K562 (cell line): ENCODE data around the gene THADA. TPM values are rescaled to one million over a fixed set of nuclear protein-coding genes. Genes with fewer than 3 reads are reported as not detected.

Experiments
- ATAC-seq: fragments of 200-7000 bp; cut with Tn5 transposase; 3 replicates; pipeline ENCODE4 v1.9.1; 2020; ENCODE audit warnings: moderate library complexity
- BruUV-seq: library from RNA; stranded (reverse); fragments of 400-500 nt; replicated peaks from 2 replicates; lab custom pipeline; 2021; lab: Mats Ljungman, UMichigan
- CTCF ChIA-PET: fragments of 300-600 bp; formaldehyde crosslinking; extraction: SDS; loops from one replicate; lab custom pipeline; 2021; ENCODE audit warnings: low intra/inter-chr PET ratio; lab: Yijun Ruan, JAX
- POLR2A ChIA-PET: fragments of 300-600, 350-650 bp; sonication (Branson Sonifier 250); formaldehyde crosslinking; extraction: SDS; loops from one replicate; lab custom pipeline; 2021; ENCODE audit warnings: antibody characterized with exemption, inconsistent platforms; lab: Yijun Ruan, JAX
- DNase-seq, 4 experiments: peaks; one replicate each; pipeline versions ENCODE4 v3.0.0 to v3.0.0-alpha.2; 2011 to 2018; ENCODE audit warnings: low spot score in 3 of 4, mixed read lengths in 3 of 4; ENCODE audit errors: extremely low read depth in 1 of 4
- FAIRE-seq: peaks from 2 replicates; lab custom pipeline; 2011; peaks lifted over from hg19 to GRCh38; lab: Jason Lieb, UNC
- H2AFZ ChIP-seq: 2 replicates; pipeline ENCODE4 v1.6.0; 2011; ENCODE audit warnings: low read depth, low read length, control low read depth, inconsistent platforms
- H3K27ac ChIP-seq: fragments of 200-600 bp; 3 replicates; pipeline ENCODE4 v1.8.0; 2011; ENCODE audit warnings: low read depth, mild to moderate bottlenecking, control low read depth, inconsistent platforms, low read length, moderate library complexity, mixed read lengths; ENCODE audit errors: extremely low read depth
- H3K27me3 ChIP-seq, 2 experiments: fragments of 300-600 bp in 1 of 2; 2 replicates in 1 of 2; 3 replicates in 1 of 2; pipeline versions ENCODE4 v1.6.0 to v1.8.0; 2011; ENCODE audit warnings: inconsistent platforms in 2 of 2, low read length in 2 of 2, mild to moderate bottlenecking in 1 of 2, mixed read lengths in 1 of 2, moderate library complexity in 1 of 2; ENCODE audit not compliant: control insufficient read depth in 2 of 2, insufficient read depth in 2 of 2
- H3K36me3 ChIP-seq: fragments of 300-600 bp; 3 replicates; pipeline ENCODE4 v1.8.0; 2011; ENCODE audit warnings: mild to moderate bottlenecking, low read length, inconsistent platforms; ENCODE audit not compliant: control insufficient read depth, insufficient read depth
- H3K4me1 ChIP-seq, 2 experiments: fragments of 200-600 bp in 1 of 2; replicated peaks in 1 of 2; 2 replicates in 1 of 2; 3 replicates in 1 of 2; pipeline versions ENCODE4 v1.5.1 to v1.8.0; 2011; ENCODE audit warnings: inconsistent platforms in 2 of 2, low read length in 2 of 2, mild to moderate bottlenecking in 1 of 2, mixed read lengths in 1 of 2, moderate library complexity in 1 of 2; ENCODE audit not compliant: control insufficient read depth in 2 of 2, insufficient read depth in 2 of 2
- H3K4me2 ChIP-seq: 2 replicates; pipeline ENCODE4 v1.6.1; 2011; ENCODE audit warnings: low read length, control low read depth, inconsistent platforms, mixed read lengths; ENCODE audit not compliant: insufficient read depth
- H3K4me3 ChIP-seq: fragments of 200-600 bp; sonication (generic), shearing (Covaris generic); 2 replicates; pipeline ENCODE4 v1.5.1; 2016; ENCODE audit warnings: control low read depth, inconsistent platforms
- H3K79me2 ChIP-seq: fragments of 200-600 bp; 3 replicates; pipeline ENCODE4 v1.8.0; 2011; ENCODE audit warnings: low read length, inconsistent platforms; ENCODE audit not compliant: control insufficient read depth, insufficient read depth
- H3K9ac ChIP-seq, 2 experiments: 2 replicates each; pipeline versions ENCODE4 v1.6.0 to v1.6.1; 2011; ENCODE audit warnings: low read depth in 2 of 2, low read length in 2 of 2, control low read depth in 1 of 2, inconsistent platforms in 1 of 2, mild to moderate bottlenecking in 1 of 2, mixed read lengths in 1 of 2; ENCODE audit not compliant: insufficient read depth in 1 of 2
- H3K9me1 ChIP-seq: one replicate; pipeline ENCODE4 v1.6.0; 2011; ENCODE audit warnings: inconsistent platforms, mild to moderate bottlenecking, low read length, moderate library complexity; ENCODE audit not compliant: control insufficient read depth, insufficient read depth
- H3K9me3 ChIP-seq: replicated peaks from 2 replicates; pipeline ENCODE4 v1.5.1; 2011; ENCODE audit warnings: low read depth, low read length, inconsistent platforms; ENCODE audit not compliant: control insufficient read depth, insufficient read depth
- H4K20me1 ChIP-seq: replicated peaks from 2 replicates; pipeline ENCODE4 v1.6.1; 2011; ENCODE audit warnings: low read length, inconsistent platforms, mixed read lengths; ENCODE audit not compliant: control insufficient read depth, insufficient read depth
- CEBPB ChIP-seq: fragments of 450-650 bp; IDR thresholded peaks from 2 replicates; pipeline ENCODE4 v1.6.1; 2016; ENCODE audit warnings: missing genetic modification characterization, missing compliant biosample characterization
- CEBPG ChIP-seq, 3 experiments: fragments of 200-800 bp in 1 of 3; sonication (Bioruptor generic) in 1 of 3; sonication (generic) in 1 of 3; formaldehyde crosslinking in 1 of 3; IDR thresholded peaks in 2 of 3; conservative IDR thresholded peaks in 1 of 3; 2 replicates each; pipeline versions ENCODE4 v1.6.1 to v1.8.0; 2016 to 2022; ENCODE audit warnings: missing compliant biosample characterization in 2 of 3, missing genetic modification characterization in 2 of 3, mild to moderate bottlenecking in 1 of 3, missing genetic modification reagents in 1 of 3
- MEF2D ChIP-seq: conservative IDR thresholded peaks from 2 replicates; pipeline ENCODE4 v1.6.1; 2016; ENCODE audit warnings: low read depth, missing genetic modification characterization, missing compliant biosample characterization
- PHB2 ChIP-seq: fragments of 450-650 bp; IDR thresholded peaks from 2 replicates; pipeline ENCODE4 v1.6.1; 2017; ENCODE audit warnings: low read depth
- TCF3 ChIP-seq: sonication (generic); formaldehyde crosslinking; IDR thresholded peaks from 2 replicates; pipeline ENCODE4 v1.4.0; 2020; ENCODE audit warnings: mild to moderate bottlenecking, missing genetic modification reagents
- WGBS: fragments of 100-300 bp; shearing (Covaris generic); methylation state at CpG from one replicate; pipeline ENCODE4 v1.1.6; 2016; ENCODE audit warnings: low coverage, mixed read lengths; ENCODE audit not compliant: insufficient coverage; ENCODE audit errors: missing lambda C conversion rate; 5-methylcytosine and 5-hydroxymethylcytosine counted together
- in situ Hi-C: fragments of 300-500 bp; cut with MboI; formaldehyde crosslinking; loops from 4 replicates; pipeline ENCODE4 v1.15.0; 2018; ENCODE audit warnings: inconsistent platforms, mixed read lengths
- intact Hi-C: fragments of 100-400 bp; cut with micrococcal nuclease; formaldehyde crosslinking; loops from 2 replicates; pipeline ENCODE4 v1.14.2; 2022
- polyA plus RNA-seq, 8 experiments: library from polyadenylated mRNA; depleted of rRNA in 4 of 8; stranded (reverse) in 5 of 8; unstranded in 3 of 8; fragments of >200 nt; fragmentation: Nextera tagmentation in 2 of 8; fragmentation: Illumina TruSeq in 1 of 8; extraction: Ambion mirVana in 2 of 8; extraction: Trizol in 1 of 8; gene quantifications; 2 replicates each; pipeline versions ENCODE4 v1.2.1 to v1.2.3, GENCODE V29; 2011 to 2014; ENCODE audit warnings: inconsistent platforms in 1 of 8, missing spikeins in 1 of 8
- total RNA-seq, 7 experiments: library from RNA; depleted of rRNA in 6 of 7; stranded (reverse); fragments of >200 nt in 6 of 7; fragmentation: Illumina TruSeq in 2 of 7; extraction: Trizol in 2 of 7; gene quantifications; 2 replicates each; pipeline versions ENCODE4 v1.2.1 to v1.2.3, GENCODE V29; 2011 to 2021; ENCODE audit warnings: low replicate concordance in 1 of 7

THADA gene
- total and polyA plus RNA-seq, 9 of the 15 experiments (the other 6 are each of a cell fraction or from before 2014, with no cell fraction given): 17.8 to 34.7 (median 31.9) TPM

DNA sequence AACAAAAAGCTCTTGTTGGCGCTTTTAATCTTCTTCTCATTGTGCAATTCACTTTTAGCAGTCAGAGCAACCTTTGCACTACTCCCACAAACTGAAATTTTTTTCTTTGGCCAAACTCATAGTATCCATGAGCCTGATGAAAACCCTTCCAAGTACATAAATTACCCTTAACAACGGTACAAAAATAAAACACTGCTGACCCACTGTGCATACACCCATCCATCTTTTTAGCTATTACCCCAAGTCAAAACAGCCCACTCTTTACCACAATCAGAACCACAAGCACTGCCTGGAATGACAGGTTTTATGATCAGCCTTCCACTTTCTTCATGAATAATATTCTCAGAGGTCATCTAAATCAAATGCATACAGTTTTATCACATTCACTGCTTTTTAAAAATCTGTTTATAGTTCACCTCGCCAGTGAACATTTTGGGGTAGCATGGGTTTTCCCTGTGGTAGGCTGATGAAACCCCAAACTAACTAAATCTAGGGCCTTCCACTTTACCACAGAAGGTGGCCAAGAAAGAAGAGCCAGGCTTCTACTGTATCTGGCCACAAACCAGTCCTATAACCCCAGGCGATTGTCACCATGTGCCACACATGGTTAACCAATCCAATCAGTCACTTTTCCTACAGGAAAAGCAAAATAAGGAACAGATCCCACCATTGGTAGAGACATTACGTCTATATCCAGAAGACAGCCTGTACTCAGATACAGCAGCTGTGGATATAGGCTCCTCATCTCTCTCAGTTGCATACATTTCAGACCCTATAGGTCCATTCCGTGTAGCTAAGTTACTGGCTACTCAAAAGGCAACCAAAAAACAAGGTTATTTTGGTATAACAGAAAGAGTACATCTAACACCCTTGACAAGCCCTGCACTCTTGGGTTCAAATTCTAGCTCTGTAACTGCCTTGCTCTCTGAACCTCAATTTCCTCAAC lies 171.3 kb downstream of the THADA start:
- H3K9ac ChIP-seq: no peak overlapping the region; a peak in 1 of 4 replicates
- intact Hi-C loops (no loop called here), in situ Hi-C loops (no loop called here)
- DNase-seq (no peak), ATAC-seq (no peak), FAIRE-seq (no peak)
- H3K27ac ChIP-seq: no peak overlapping the region
- 72% methylated on average over 6 of the region's 6 CpGs for WGBS
- H3K79me2 ChIP-seq: no peaks in the 10 kb centered on the region
- H3K4me3 ChIP-seq: no peak overlapping the region
- peaks cover 7 to 45% of the 10 kb centered on the region in 2 experiments; a peak in 3 of 5 replicates for H3K4me1 ChIP-seq
- no peak for TF ChIP-seq TCF3 (CRISPR knock-in tag)
- TF ChIP-seq CEBPG (CRISPR knock-in tag; IDR thresholded peaks at IDR 0.05): no peak
- TF ChIP-seq CEBPG (tag; conservative IDR thresholded peaks at IDR 0.05 in 1 of 2, IDR thresholded peaks at IDR 0.05 in 1 of 2): peak in 1 of 2 experiments; percentile 67; a peak in 2 of 4 replicates
- peak; percentile 37 for TF ChIP-seq CEBPB (tag)
- no peak for TF ChIP-seq MEF2D (tag)
- TF ChIP-seq PHB2: no peak
- H4K20me1 ChIP-seq: no peaks in the 10 kb centered on the region
- no peaks in the 10 kb centered on the region for H3K27me3 ChIP-seq
- no TSS peak for BruUV-seq
- no peak overlapping the region for H3K4me2 ChIP-seq
- POLR2A ChIA-PET: interaction anchor here (0.6 to 0.9 kb wide), 4 partner anchors 9 to 97 kb away, joined by 3 to 4 read pairs (median 4); no protein-coding TSS in a partner anchor
- CTCF ChIA-PET: no interaction called here
- H2AFZ ChIP-seq: no peak overlapping the region
- no peaks in the 10 kb centered on the region for H3K9me1 ChIP-seq
- H3K36me3 ChIP-seq: peaks cover 9% of the 10 kb centered on the region; the same call in 2 of the 3 replicates
- no peaks in the 10 kb centered on the region for H3K9me3 ChIP-seq
